Fibroblast of upper back skin (primary cell): ENCODE measurements around the gene USP30.
"Not testable (repeated sequence)": the region's sequence is repeated elsewhere in the genome, so short reads cannot be mapped to it uniquely, and the experiment has no call there.

Source experiments
- DNase-seq: peaks from one replicate; pipeline ENCODE4 v3.0.0-alpha.2; 2013

USP30 gene, protein sequence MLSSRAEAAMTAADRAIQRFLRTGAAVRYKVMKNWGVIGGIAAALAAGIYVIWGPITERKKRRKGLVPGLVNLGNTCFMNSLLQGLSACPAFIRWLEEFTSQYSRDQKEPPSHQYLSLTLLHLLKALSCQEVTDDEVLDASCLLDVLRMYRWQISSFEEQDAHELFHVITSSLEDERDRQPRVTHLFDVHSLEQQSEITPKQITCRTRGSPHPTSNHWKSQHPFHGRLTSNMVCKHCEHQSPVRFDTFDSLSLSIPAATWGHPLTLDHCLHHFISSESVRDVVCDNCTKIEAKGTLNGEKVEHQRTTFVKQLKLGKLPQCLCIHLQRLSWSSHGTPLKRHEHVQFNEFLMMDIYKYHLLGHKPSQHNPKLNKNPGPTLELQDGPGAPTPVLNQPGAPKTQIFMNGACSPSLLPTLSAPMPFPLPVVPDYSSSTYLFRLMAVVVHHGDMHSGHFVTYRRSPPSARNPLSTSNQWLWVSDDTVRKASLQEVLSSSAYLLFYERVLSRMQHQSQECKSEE

DNA sequence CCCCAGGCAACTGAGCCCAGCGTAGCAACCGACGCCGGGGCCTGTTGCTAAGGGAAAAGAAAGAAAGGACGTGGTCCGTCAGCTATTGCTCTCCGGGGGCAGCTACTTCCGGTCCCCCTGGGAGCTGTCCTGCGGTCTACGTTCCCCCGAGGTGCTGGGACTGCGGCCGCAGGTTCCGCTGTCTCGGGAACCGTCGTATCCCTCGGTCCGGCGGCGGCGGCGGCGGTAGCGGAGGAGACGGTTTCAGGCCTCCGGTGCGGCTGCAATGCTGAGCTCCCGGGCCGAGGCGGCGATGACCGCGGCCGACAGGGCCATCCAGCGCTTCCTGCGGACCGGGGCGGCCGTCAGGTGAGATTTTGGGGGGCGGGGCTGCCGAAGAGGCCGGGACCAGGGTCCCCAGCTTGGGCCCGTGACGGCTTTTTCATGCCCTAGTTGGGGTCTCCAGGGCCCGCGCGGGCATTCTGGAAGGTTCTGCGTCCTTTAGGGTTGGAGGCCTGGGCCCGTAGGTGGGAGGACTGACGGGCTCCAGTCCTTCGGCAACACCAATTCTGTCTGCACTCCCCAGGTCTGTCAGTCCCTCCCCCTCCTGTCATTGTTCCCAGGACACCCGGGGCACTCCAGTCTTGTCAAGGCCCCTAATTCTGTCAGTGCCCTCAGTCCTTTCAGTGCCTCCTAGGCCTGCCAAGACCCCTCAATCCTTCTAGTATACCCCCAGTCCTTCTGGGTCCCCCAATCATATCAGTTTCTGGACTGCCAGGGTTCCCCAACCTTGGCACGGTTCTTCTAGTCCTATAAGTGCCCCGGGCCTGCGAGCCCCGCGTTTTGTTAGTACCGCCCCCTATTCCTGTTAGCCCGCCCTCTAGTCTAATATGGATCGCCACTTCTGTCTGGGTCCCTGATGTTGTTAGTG, at the start of gene USP30:
TSS of gene USP30 (plus strand) at position 163 of the 910 bp plus-strand sequence. CDS start at position 266, 103 bp downstream.
- DNase-seq: peak; percentile 83

DNA sequence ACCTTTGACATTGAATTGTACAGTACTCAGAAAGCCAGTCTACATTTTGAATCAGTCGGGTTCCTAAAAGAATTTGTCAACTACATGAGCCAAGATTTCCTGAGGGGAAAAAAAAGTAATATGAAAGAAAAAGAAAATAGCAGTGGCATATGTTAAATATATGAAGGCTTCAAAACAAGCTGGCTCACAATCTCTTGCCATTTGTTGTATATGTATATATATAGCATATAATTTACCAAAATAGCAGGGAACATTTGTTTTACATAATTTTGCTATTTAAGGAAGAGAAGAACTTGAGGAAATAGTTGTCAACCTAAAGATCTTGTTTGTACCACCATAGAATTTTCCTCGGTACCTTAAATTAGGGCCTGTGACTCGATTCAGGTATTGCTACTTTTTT, 48.4 kb upstream of the USP30 start:
- no peak for DNase-seq

DNA sequence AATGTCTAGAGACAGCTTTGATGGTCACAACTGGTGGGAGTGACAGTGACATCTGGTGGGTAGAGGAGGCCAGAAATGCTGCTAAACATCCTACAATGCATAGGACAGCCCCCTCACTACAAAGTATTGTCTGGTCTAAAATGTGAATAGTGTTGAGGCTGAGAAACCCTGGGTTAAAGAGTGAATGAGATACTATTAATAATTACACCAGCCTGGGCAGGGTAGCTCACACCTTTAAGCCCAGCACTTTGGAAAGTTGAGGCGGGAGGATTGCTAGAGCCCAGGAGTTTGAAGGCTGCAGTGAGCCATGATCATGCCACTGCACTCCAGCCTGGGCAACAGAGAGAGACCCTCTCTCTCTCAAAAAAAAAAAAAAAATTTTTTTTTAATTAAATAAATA, 42.6 kb upstream of the USP30 start:
- DNase-seq: no peak

DNA sequence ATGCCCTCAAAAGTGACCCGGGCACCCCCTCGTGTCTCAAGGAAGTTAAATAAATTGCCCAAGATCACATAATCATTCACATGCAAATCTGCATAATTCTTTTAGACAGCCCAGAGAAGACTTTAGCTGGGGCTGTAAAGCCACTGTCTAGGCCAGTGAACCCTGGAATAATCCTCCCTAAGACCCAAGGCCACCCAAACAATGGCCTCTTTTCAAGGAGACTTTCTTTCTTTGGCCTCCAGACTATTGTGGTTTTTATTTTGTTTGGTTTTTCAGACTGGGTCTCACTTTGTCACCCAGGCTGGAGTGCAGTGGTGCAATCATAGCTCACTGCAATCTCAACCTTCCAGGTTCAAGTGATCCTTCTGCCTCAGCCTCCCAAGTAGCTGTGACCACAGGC, 42.1 kb upstream of the USP30 start:
- no peak for DNase-seq

DNA sequence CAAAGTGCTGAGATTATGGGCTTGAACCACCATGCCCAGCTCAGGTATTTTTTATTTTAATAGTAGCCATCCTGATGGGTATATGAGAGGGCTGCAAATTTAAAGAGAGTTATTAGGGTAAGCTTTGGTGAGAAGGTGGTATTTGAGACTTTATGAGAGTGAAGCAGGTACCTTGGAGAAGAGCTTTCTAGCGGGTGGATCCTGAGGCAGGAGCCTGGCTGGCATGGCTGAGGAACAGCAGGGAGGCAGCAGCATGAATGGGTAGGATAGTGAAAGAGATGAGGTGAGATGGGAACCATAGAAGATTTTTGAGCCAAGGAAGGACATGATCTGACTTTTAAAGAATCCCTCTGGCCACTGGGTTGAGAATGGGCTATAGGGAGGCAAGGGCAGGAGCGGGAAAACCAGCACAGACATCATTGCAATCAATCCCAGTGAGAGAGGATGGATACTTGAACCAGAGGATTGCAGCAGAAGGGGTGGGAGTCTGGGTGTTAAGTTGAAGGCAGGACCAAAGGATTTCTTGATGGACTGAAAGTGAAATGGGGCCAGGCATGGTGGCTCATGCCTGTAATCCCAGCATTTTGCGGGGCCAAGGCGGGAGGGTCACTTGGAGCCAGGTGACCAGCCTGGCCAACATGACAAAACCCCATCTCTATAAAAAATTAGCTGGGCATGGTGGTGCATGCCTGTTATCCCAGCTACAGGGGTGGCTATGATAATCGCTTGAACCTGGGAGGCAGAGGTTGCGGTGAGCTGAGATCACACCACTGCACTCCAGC, 37.2 kb upstream of the USP30 start:
- no peak for DNase-seq

DNA sequence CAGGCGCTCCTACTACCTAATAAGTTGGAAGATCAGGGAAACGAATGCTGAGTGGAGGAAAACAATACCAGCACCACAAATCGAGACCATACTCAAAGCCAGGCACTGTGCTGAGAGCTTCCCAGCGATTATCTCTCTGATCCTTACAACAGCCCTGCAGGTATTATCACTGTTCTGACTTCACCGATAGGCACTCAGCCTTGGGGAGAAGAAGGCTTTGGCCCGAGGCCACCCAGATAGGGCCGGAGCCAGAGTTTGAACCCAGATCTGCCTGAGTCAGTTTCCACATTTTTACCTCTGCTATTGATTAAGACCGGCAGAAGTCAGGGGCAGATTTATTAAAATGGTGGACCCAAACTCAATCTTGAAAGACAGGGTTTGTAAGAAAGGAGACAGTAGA, 36.4 kb upstream of the USP30 start:
- no peak for DNase-seq

DNA sequence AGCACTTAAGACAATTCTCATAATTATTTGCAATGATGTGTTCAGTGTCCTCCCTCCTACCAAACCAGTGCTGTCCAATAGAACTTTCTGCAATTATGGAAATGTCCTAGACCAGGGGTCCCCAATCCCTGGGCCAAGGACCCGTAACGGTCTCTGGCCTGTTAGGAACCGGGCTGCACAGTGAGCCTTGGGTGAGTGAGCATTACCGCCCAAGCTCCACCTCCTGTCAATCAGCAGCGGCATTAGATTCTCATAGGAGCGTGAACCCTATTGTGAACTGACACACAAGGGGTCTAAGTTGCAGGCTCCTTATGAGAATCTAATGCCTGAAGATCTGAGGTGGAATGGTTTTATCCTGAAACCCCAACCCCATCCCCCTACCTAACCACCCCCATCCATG, 35.4 kb upstream of the USP30 start:
- no peak for DNase-seq

DNA sequence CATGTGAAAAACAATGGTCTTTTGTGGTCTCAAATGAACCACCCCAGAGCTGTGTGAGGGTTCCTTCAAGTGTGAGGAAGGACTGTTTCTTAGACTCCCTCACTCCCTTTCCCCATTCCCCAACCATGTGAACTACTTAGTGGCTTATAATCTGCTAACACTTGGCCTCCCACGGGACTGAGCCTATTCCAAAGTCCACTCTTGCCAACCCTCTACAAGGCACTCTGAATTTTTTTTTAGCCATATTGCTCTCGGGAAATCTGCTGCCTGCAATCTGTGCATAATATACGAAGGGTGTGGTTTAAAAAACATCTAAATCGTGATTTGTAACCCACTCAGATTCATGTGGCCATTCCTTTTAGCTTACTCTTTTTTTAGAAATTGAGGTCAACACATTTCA, 34.1 kb upstream of the USP30 start:
- no peak for DNase-seq

DNA sequence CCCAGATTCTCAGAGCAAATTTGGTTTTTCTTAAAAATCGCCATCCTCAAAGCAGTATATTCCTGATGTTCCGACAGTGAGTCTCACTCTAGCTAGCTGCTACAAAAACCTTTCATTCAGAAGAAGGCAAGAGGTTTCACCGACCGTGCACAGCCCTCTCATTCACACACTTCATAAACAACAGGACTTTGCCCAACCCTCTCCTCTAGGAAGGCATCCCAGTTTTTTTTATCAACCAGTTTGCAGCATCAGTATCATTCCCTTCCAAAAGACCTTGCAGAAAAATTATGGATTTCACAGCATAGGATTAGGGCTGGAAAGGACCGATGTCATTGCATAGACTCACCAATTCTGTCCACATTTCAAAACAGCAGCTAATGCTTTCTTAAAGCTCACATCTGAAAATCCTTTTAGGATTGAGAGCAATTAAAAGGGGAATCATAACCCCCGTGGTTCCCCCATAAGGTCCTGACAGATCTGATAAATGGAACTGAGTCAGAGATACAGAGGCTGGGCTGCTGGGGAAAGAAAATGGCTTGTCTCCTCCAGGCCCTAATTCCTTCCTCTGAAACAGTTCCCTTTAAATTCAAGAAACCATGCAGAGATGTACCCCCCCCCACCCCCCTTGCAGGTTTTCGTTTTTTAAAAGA, 32.1 kb upstream of the USP30 start:
- no peak for DNase-seq

DNA sequence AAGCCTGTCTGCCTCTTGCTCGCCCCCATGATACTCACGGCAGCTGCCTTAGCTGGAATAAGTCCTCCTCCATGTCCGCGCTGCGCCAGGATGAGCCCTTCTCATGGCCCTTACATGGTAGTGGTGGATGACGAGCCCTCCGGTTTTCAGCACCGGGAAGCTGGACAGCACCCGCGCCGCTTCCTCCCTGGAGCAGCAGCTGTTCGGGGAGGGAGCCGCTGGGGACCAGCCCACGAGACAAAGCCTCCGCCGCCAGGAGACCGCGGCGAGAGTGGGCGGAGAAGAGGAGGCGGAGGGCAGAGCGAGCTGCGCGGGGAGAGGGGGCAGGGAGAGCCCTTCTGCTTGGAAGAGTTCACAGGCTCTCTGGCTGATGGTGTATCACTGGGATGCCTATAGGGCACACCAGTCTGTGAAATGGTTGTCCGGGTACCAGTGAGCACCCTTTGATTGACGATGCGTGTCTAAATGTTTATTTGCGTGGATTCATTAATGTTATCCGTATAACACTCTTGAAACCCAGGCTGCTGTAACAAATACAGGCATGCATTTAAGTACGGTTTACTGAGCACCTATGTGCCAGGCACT, 31.5 kb upstream of the USP30 start, which contains the start of gene SVOP:
TSS of gene SVOP (minus strand) at position 273 of the 585 bp plus-strand sequence. CDS start at position 73, 200 bp downstream.
- DNase-seq: peak; percentile 76

DNA sequence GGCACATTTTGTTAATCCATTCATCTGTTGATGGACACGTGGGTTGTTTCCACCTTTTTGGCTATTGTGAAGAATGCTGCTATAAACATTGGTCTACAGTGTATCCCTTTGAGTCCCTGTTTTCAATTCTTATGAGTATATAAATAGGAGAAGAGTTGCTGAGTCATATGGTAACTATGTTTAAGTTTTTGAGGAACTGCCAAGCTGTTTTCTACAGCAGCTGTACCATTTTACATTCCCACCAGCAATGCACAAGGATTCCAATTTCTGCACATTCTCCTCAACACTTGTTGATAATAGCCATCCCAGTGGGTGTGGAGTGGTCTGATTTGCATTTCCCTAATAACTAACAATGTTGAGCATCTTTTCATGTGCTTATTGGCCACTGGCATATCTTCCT, 24.6 kb upstream of the USP30 start:
- DNase-seq: peak; percentile 56

DNA sequence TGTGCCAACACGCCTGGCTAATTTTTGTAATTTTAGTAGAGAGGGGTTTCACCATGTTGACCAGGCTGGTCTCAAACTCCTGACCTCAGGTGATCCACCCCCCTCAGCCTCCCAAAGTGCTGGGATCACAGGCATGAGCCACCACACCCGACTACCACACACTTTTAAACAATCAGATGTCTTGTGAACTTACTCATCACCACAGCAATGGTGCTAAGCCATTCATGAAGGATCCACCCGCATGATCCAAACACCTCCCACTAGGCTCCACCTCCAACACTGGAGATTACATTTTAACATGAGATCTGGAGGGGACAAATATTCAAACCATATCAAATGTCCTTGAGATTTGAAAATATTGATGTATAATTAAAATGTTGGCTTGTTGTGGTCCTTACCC, 23.8 kb upstream of the USP30 start:
- not testable (repeated sequence) for DNase-seq

DNA sequence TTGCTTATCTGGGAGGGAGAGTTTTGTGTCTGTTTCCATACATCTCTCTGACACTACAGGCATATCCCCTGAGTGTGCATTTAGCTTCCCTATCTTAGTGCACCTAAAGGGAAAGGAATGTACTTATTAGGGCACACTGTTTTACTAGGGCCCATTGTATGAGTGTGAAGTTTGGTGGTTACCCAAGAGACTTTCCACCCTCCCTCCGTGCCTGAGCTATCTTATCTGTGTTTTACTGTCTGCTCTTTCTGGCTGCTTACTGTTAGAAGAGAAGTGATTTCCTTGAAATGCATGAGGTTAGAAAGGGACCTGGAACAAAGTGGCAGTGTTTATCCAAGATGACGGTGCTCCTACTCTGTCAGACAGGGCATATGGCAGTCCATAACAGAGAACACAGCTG, 23.0 kb upstream of the USP30 start:
- DNase-seq: no peak

DNA sequence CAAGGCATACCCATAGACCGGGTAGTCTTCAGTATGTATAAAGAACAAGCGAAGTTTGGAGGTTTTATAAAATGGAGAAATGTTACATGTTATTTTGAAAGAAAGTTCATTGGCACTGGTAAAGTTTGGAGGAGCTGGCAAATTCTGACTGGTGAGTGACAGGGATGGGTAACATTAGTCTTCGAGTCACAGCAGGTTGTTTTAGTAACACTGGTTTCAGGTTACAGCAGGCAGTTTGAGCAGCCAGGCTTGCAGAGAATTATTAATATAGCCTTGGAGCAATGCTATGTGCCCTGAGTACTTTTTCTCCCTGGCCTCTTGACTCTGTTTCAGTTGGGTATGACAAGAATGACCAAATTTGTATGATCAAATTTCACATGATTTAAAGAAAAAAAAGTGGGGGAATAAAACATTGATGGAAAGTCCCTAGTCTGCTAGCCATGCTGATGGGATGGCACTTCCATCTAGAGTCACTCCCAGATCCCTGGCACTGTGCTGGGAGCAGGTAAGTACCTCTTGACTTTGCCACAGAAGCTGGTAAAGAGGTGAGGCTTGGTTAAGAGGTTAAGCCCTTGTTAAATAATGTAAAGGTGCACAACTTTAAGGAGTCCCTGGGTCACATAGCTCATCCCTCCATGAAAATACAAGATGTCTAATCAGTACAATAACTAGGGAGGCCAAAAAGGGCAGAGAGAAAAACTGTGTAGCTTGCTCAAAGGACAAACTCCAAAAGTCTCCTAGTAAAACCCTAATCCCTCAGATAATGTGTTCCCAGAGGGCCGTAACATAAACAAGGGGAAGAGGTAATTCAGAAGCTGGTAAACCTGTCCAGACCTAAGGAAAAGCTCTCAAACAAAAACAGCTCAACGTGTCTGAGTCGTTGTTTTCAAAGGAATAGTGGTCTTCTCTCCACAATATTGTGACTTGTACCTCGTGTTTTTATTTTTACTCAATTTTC, 18.9 kb upstream of the USP30 start:
- no peak for DNase-seq

DNA sequence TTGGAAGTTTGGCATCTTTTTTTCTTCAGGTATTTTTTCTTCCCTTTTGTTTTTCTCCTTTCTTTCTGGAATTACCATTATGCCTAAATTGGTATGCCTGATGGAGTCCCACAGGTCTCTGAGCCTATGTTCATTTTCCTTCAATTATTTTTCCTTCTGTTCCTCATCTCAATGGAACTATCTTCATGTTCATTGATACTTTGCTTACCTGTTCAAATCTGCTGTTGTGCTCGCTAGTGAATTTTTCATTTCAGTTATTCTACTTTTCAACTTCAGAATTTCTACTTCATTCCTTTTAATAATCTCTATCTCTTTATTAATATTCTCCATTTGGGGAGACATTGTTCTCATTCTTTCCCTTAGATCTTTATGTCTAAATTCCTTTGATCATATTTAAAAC, 15.4 kb upstream of the USP30 start:
- no peak for DNase-seq

DNA sequence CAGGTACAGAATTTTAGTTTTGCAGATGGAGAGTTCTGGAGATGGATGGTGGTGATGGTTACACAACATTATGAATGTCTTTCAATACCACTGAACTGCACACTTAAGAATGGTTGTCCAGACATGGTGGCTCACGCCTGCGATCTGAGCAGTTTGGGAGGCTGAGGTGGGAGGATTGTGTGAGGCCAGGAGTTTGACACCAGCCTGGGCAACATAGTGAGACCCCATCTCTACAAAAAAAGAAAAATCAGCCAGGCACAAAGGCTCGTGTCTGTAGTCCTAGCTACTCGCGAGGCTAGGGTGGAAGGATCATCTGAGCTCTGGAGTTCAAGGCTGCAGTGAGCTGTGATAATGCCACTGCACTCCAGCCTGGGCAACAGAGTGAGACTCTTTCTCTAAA, 8.1 kb upstream of the USP30 start:
- DNase-seq: no peak

DNA sequence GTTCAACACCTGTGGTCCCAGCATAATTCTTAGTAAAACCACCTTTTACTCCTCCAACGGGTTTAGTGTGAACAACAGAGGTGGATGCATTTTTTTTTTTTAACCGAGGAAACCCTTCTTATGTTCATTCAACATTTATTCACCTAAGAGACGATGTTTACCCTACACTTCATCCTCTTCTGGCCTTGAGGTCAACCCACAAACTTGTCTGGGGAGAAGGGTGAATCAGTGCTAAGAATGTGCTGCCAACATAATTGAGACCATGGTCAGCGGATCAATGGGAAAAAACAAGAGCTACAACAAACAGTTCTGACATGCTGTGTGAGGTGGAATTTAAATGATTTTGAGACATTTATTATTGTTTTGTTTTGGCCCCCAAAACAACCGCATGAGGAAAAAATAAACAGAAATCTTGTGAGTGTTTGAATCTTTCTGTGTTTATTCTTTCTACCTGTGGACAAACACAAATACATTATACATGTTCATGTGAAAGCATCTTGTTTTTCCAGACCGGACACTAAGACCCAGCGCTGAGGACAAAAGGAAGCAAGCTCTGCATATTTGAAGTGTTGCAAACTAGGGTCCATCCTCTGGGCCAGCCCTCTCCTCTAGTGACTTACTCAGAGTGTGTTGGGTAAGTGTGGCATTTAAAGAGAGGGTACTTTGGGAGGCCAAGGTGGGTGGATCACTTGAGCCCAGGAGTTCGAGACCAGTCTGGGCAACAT, 5.1 kb upstream of the USP30 start:
- DNase-seq: no peak

DNA sequence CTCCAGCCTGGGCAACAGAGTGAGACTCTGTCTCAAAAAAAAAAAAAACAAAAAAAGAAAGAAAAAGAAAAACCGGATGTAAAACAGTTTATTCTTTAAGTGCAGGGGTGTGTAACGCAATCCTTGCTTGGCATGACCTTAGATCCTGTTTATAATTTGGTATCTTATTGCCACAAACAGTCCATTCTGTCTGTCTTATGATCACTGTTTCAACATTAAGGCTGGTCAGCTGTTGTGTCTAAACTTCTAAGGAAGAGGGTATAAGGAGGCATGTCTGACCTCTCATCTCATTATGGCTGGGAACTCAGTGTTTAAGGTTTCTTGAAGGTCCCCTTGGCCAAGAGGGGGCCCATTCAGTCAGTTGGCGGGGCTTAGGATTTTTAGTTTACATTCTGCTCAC, 3.7 kb upstream of the USP30 start:
- not testable (repeated sequence) for DNase-seq

DNA sequence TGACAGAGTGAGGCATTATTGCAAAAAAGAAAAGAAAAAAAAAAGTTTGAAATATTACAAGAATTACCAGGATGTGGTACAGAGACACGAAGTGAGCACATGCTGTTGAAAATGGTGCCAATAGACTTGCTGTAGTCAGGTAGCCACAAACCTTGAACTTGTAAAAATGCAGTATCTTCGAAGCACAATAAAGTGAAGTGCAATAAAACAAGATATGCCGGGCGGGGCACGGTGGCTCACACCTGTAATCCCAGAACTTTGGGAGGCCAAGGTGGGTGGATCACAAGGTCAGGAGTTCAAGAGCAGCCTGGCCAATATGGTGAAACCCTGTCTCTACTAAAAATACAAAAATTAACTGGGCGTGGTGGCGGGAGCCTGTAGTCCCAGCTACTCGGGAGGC, 2.6 kb upstream of the USP30 start:
- not testable (repeated sequence) for DNase-seq

DNA sequence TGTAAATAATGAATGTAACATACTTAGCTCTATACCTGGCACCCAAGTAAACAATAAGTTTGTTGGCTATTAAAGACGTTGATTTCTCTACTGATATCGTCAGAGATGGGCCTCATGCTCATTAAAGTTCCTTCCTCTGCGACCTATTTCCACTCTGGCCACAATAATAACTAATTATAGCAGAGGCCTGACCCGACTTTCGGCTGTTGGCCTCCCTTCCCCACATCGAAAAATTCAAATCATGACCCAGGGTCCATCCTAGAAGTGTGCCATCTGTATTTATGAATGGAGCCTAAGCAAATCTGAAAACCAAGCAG, 321 bp upstream of the USP30 start:
- DNase-seq: no peak
